ENCODE measurements around the gene KIRREL3.

- TF ChIP-seq POLR2AphosphoS5 (IDR thresholded peaks at IDR 0.05; ENCODE audit: insufficient read depth, low read depth, low read length) = no peak
- no peak for TF ChIP-seq CTCF (IDR thresholded peaks at IDR 0.05; ENCODE audit: extremely low read depth in 1 of 2, insufficient read depth in 1 of 2, low read depth in 1 of 2, low read length in 2 of 2)
Measured at GRCh38 chr11:126601136-126601535, 399.4 kb downstream of the KIRREL3 start.

Measured in endothelial cell of umbilical vein (primary cell).